Neural progenitor cell (in vitro differentiated cells): Measurements from ENCODE around the gene CD276. TPM values are rescaled to one million over a fixed set of nuclear protein-coding genes. Genes with fewer than 3 reads are reported as not detected.
"Not testable (repeated sequence)": the region's sequence is repeated elsewhere in the genome, so short reads cannot be mapped to it uniquely, and the experiment has no call there.

Source experiments
- DNase-seq: peaks from one replicate; pipeline ENCODE4 v3.0.0-alpha.2; 2016; ENCODE audit warnings: low spot score
- H2AFZ ChIP-seq: fragments of 200-600 bp; sonication (generic); replicated peaks from 2 replicates; pipeline ENCODE4 v1.6.1; 2016; ENCODE audit warnings: antibody characterized with exemption
- H3F3A ChIP-seq: fragments of 200-600 bp; sonication (generic); 2 replicates; pipeline ENCODE4 v1.6.1; 2016; ENCODE audit warnings: antibody characterized with exemption, low read depth
- H3K27ac ChIP-seq: fragments of 200-600 bp; sonication (generic); 2 replicates; pipeline ENCODE4 v1.5.1; 2016; ENCODE audit warnings: mild to moderate bottlenecking
- H3K27me3 ChIP-seq: fragments of 200-600 bp; sonication (generic); 2 replicates; pipeline ENCODE4 v1.6.1; 2016; ENCODE audit warnings: mild to moderate bottlenecking, moderate library complexity
- H3K36me3 ChIP-seq: fragments of 200-600 bp; sonication (generic); 2 replicates; pipeline ENCODE4 v1.5.1; 2016
- H3K4me1 ChIP-seq: fragments of 200-600 bp; sonication (generic); 2 replicates; pipeline ENCODE4 v1.6.1; 2016; ENCODE audit warnings: mixed run types
- H3K4me2 ChIP-seq: fragments of 200-600 bp; sonication (generic); 2 replicates; pipeline ENCODE4 v1.6.1; 2016
- H3K4me3 ChIP-seq: fragments of 200-600 bp; sonication (generic); 2 replicates; pipeline ENCODE4 v1.5.1; 2016
- H3K79me2 ChIP-seq: fragments of 200-600 bp; sonication (generic); 2 replicates; pipeline ENCODE4 v1.6.1; 2016; ENCODE audit warnings: low read depth
- H3K9ac ChIP-seq: fragments of 200-600 bp; sonication (generic); 2 replicates; pipeline ENCODE4 v1.6.1; 2016
- H3K9me3 ChIP-seq: fragments of 200-600 bp; sonication (generic); 2 replicates; pipeline ENCODE4 v1.5.1; 2016; ENCODE audit warnings: low read depth
- H4K20me1 ChIP-seq: fragments of 200-600 bp; sonication (generic); 2 replicates; pipeline ENCODE4 v1.6.1; 2016; ENCODE audit warnings: low read depth
- H3K27ac Mint-ChIP-seq: 3 replicates; pipeline ENCODE4 v1.8.0; 2021; ENCODE audit warnings: mixed read lengths
- H3K27me3 Mint-ChIP-seq: 2 replicates; pipeline ENCODE4 v1.8.0; 2022; ENCODE audit warnings: low read depth, mild to moderate bottlenecking, inconsistent platforms, moderate library complexity, mixed read lengths; ENCODE audit not compliant: insufficient read depth
- H3K36me3 Mint-ChIP-seq: 3 replicates; pipeline ENCODE4 v1.8.0; 2021; ENCODE audit warnings: mixed read lengths
- H3K4me1 Mint-ChIP-seq: 3 replicates; pipeline ENCODE4 v1.8.0; 2021; ENCODE audit warnings: mixed read lengths
- H3K4me3 Mint-ChIP-seq: 3 replicates; pipeline ENCODE4 v1.8.0; 2021; ENCODE audit warnings: mild to moderate bottlenecking, moderate library complexity, mixed read lengths
- H3K9me3 Mint-ChIP-seq: 3 replicates; pipeline ENCODE4 v1.8.0; 2020; ENCODE audit warnings: mixed read lengths
- EZH2 ChIP-seq: fragments of 200-600 bp; sonication (generic); IDR thresholded peaks from 2 replicates; pipeline ENCODE4 v1.6.1; 2017; ENCODE audit warnings: antibody characterized with exemption, mild to moderate bottlenecking, moderate library complexity
- EZH2phosphoT487 ChIP-seq: fragments of 200-600 bp; sonication (generic); IDR thresholded peaks from 2 replicates; pipeline ENCODE4 v1.6.1; 2017; ENCODE audit warnings: antibody characterized with exemption
- total RNA-seq: library from RNA; depleted of rRNA; stranded (reverse); fragments of >200 nt; gene quantifications from 2 replicates; pipeline ENCODE4 v1.2.3, GENCODE V29; 2015; ENCODE audit warnings: low replicate concordance
- TF ChIP-seq, protein P1 (sequence below): fragments of 200-600 bp; sonication (generic); IDR thresholded peaks from 2 replicates; pipeline ENCODE4 v1.5.1; 2017; ENCODE audit warnings: antibody characterized with exemption, mild to moderate bottlenecking

CD276 gene
- 62.2 and 147 TPM in 2 replicates for total RNA-seq

DNA sequence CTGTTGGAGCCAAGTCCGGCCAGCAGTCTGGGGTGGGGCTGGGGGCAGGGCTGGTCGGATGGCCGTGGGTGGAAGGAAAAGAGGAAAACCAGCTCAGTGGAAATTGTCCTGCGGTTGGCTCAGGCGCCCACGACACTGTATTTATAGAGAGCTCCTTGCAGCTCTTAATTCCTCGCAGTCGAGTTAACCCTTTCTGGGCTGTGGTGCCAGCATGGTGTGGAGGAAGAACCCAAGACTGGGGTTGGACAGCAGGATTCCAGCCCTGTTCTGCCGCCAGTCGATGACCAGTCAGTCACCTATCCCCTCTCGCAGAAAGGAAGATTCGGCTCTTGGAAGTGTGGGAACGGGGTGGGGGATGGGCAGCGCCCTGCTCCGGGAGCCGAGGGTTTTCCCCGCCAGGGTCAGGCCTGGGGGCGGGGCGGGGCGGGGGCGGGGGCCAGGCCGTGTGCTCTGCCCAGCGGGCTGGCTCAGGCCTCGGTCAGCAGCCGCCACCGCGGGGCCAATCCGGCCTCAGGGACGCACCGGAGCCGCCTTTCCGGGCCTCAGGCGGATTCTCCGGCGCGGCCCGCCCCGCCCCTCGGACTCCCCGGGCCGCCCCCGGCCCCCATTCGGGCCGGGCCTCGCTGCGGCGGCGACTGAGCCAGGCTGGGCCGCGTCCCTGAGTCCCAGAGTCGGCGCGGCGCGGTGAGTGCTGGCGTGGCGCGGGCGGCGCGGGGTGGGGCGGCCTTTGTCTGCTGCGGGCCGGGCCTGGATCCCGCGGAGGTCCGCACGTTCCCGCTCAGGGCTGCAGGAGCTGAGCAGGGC lies at the start of gene CD276:
Gene CD276, plus strand, starts transcription at position 607 of the 804 bp plus-strand sequence. CDS start 15,257 bp downstream, outside the sequence.
- Histone ChIP-seq H3K9ac (peak within 1 kb of the TSS; percentile 90), H3K79me2 (peaks cover 45% of the 10 kb centered on the region), H3K4me1 (peaks cover 28% of the 10 kb centered on the region), H2AFZ (peak within 1 kb of the TSS; percentile 61), H3K4me2 (peak within 1 kb of the TSS; percentile 81), H3K27ac (peak within 1 kb of the TSS; percentile 92), H3K36me3 (no peaks in the 10 kb centered on the region), H4K20me1 (peaks cover 38% of the 10 kb centered on the region), H3K9me3 (no peaks in the 10 kb centered on the region), H3K27me3 (no peaks in the 10 kb centered on the region), H3K4me3 (peak within 1 kb of the TSS; percentile 96), H3F3A (peaks cover 18% of the 10 kb centered on the region)
- H3K9me3 Mint-ChIP-seq, result no peaks in the 10 kb centered on the region
- TF ChIP-seq, protein P1, sequence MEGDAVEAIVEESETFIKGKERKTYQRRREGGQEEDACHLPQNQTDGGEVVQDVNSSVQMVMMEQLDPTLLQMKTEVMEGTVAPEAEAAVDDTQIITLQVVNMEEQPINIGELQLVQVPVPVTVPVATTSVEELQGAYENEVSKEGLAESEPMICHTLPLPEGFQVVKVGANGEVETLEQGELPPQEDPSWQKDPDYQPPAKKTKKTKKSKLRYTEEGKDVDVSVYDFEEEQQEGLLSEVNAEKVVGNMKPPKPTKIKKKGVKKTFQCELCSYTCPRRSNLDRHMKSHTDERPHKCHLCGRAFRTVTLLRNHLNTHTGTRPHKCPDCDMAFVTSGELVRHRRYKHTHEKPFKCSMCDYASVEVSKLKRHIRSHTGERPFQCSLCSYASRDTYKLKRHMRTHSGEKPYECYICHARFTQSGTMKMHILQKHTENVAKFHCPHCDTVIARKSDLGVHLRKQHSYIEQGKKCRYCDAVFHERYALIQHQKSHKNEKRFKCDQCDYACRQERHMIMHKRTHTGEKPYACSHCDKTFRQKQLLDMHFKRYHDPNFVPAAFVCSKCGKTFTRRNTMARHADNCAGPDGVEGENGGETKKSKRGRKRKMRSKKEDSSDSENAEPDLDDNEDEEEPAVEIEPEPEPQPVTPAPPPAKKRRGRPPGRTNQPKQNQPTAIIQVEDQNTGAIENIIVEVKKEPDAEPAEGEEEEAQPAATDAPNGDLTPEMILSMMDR, result peak; percentile 41
- no peak for TF ChIP-seq EZH2
- peak within 1 kb of the TSS; percentile 95 for H3K4me3 Mint-ChIP-seq
- peaks cover 41% of the 10 kb centered on the region for H3K4me1 Mint-ChIP-seq
- DNase-seq, result peak; percentile 93
- peaks cover 9% of the 10 kb centered on the region for H3K27me3 Mint-ChIP-seq
- peak within 1 kb of the TSS; percentile 98 for H3K27ac Mint-ChIP-seq
- H3K36me3 Mint-ChIP-seq, result no peaks in the 10 kb centered on the region

DNA sequence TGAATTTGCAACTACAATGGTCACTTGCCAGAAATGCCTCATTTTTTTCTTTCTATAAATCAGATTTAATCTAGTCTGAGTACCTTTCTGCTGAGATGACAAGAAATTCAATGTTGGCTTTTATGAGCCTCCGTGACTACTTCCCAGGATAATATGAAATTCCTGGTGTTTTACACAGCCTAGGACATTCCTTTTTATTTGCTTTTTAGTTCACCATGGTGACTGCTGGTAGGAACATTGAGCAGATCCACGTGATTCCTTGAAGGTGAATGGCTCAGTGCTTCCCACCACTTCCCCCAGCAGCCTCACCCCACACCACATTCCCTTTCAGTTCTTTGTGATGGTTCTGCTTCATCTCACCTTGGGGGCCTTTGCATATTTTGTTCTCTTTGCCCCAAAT lies 46.7 kb upstream of the CD276 start:
- H3K4me1 Mint-ChIP-seq, result peaks cover 18% of the 10 kb centered on the region
- H3K4me3 Mint-ChIP-seq, result no peak overlapping the region
- Histone ChIP-seq H3K4me2 (no peak overlapping the region), H3K27me3 (peaks cover 11% of the 10 kb centered on the region), H2AFZ (no peak overlapping the region), H3F3A (no peaks in the 10 kb centered on the region), H4K20me1 (peaks cover 4% of the 10 kb centered on the region), H3K4me1 (no peaks in the 10 kb centered on the region), H3K9ac (no peak overlapping the region), H3K36me3 (no peaks in the 10 kb centered on the region), H3K27ac (no peak overlapping the region), H3K79me2 (peaks cover 5% of the 10 kb centered on the region), H3K4me3 (no peak overlapping the region), H3K9me3 (no peaks in the 10 kb centered on the region)
- no peak overlapping the region for H3K27ac Mint-ChIP-seq
- no peak for DNase-seq
- H3K27me3 Mint-ChIP-seq, result peaks cover 5% of the 10 kb centered on the region
- no peaks in the 10 kb centered on the region for H3K36me3 Mint-ChIP-seq
- TF ChIP-seq EZH2phosphoT487 (no peak), EZH2 (no peak)
- TF ChIP-seq, protein P1, result no peak
- peaks cover 6% of the 10 kb centered on the region for H3K9me3 Mint-ChIP-seq

DNA sequence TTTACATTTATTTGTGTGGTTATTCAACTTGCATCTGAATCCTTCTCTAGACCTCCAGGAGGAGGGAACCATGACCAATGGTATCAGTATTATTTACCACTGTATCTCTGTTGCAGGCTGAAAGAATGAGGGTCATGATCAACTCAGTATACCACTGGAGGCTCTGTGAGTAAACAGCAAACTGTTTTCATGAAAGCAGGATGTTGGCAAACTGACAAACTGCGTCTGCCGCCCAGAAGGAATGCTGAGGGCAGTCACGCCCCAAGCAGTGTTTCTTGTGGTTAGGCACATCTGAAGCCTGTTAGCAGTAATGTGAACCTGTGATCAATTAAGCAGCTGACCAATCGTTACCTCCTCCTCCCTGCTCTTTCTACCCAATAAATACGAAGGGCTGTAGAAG lies 44.7 kb upstream of the CD276 start:
- H3K4me3 ChIP-seq, H3K36me3 Mint-ChIP-seq, H3K27me3 Mint-ChIP-seq, H3K27ac ChIP-seq, H3K4me2 ChIP-seq, H4K20me1 ChIP-seq, H3K9me3 Mint-ChIP-seq, H3K4me1 ChIP-seq, DNase-seq, H3K4me3 Mint-ChIP-seq, H3K79me2 ChIP-seq, H3K9ac ChIP-seq, H3K9me3 ChIP-seq, H3F3A ChIP-seq, H3K36me3 ChIP-seq, H3K27ac Mint-ChIP-seq, H2AFZ ChIP-seq: not testable (repeated sequence)
- H3K4me1 Mint-ChIP-seq, result peaks cover 12% of the 10 kb centered on the region
- H3K27me3 ChIP-seq, result peaks cover 11% of the 10 kb centered on the region
